GM10266 (cell line): ENCODE data around the gene DOLPP1.

ENCODE experiments used
- DNase-seq: peaks from one replicate; pipeline ENCODE4 v3.0.0; 2012; ENCODE audit errors: extremely low spot score
- TF ChIP-seq, protein P1 (sequence below): IDR thresholded peaks from 2 replicates; pipeline ENCODE4 v1.5.1; 2012; ENCODE audit warnings: mild to moderate bottlenecking, low read depth; ENCODE audit not compliant: control insufficient read depth, insufficient read depth; ENCODE audit errors: missing control alignments

DOLPP1 gene

DNA sequence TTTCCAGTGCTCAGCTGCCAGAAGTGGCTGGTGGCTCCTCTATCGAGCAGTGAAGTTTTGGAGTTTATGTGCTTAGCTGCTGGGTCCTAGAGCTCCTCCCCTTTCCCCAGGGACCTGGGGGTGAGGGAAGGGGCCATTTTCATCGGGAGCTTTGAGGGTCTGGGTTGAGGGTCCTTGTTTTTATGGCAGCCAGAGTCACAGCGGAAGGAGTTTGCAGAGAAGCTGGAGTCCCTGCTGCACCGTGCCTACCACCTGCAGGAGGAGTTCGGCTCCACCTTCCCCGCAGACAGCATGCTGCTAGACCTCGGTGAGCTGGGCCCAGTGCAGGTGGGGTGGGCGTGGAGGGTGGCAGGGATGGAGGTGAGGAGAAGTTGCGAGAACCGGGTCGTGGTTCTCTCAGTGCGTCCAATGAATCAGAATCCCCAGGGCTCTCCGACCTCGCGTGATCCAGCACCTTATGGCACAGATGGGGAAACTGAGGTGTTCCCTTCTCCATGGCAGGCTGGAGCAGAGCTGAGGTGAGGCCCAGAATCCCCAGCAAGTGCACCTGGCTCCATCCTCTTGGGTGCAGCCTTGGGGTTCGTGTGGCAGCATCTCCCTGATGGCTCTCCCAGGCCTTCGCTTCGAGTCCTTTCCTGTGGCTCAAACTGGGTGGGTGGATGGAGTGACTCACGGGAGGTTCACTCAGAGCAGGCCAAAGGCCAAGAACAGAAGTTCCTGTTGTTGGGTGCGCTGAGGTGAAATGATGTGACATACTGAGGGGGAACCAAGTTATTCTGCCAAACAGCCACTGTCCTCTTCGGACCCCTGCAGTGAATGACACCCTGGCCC is 21.7 kb upstream of the DOLPP1 start:
- no peak for DNase-seq
- TF ChIP-seq, protein P1, sequence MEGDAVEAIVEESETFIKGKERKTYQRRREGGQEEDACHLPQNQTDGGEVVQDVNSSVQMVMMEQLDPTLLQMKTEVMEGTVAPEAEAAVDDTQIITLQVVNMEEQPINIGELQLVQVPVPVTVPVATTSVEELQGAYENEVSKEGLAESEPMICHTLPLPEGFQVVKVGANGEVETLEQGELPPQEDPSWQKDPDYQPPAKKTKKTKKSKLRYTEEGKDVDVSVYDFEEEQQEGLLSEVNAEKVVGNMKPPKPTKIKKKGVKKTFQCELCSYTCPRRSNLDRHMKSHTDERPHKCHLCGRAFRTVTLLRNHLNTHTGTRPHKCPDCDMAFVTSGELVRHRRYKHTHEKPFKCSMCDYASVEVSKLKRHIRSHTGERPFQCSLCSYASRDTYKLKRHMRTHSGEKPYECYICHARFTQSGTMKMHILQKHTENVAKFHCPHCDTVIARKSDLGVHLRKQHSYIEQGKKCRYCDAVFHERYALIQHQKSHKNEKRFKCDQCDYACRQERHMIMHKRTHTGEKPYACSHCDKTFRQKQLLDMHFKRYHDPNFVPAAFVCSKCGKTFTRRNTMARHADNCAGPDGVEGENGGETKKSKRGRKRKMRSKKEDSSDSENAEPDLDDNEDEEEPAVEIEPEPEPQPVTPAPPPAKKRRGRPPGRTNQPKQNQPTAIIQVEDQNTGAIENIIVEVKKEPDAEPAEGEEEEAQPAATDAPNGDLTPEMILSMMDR = no peak

DNA sequence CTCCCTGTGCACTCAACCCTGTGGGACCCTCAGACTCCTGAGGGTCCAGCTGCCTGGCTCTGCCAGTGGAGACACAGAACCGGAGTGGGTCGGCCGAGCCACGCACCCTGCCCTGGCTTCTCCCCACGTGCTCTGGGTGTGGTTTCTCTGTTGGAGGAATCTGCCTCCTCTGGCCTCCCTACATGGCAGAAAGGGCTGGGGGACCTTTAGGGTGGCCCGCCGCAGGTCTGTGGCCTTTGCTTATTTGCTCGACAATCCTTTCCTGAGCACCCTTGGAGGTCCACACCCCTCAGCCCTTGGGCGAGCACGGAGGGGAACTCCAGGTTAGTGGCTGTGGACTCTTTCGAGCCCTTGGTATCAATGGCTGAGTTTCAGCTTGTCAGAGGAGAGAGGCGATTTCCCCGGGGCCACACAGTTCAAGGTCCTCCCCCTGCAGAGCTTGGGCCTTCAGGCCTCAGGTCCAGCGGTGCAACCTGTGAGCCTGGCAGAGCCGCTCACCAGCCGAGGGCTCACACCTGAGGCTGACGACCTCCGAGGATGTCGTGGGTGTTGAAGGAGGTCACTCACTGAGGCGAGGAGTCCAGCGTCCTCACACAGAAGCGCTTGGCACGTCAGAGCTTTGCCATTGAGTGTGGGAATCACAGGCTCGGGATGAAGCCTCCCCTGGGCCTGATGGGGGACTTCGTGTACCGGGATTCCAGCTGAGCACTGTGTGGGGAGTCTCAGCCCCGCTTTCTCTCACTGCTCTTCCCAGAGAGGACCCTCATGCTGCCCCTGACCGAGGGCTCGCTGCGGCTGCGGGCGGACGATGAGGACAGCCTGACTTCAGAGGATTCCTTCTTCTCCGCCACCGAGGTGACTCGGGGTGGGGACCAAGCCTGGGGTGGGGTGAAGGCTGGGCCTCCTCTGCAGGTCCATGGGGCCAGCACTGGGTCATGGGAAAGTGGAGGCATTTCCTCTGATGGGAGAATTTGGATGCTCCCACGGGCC is 20.8 kb upstream of the DOLPP1 start:
- TF ChIP-seq, protein P1 = no peak
- DNase-seq = no peak

DNA sequence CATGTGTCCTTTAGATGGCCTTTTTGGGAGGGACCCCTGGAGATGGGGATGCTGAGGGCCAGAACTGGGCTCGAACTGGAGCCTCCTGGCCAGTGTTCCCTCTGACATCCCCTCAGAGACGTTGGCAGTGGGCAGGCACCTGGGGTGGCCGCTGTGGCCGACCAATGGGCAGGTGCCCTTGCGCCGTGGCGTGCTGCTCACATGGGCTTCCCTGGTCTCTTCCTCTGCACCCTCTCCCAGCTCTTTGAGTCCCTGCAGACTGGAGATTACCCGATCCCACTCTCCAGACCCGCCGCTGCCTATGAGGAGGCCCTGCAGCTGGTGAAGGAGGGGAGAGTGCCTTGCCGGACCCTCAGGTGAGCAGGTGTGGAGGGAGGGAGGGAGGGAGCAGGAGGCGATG is 19.9 kb upstream of the DOLPP1 start:
- DNase-seq = no peak
- TF ChIP-seq, protein P1 = no peak

DNA sequence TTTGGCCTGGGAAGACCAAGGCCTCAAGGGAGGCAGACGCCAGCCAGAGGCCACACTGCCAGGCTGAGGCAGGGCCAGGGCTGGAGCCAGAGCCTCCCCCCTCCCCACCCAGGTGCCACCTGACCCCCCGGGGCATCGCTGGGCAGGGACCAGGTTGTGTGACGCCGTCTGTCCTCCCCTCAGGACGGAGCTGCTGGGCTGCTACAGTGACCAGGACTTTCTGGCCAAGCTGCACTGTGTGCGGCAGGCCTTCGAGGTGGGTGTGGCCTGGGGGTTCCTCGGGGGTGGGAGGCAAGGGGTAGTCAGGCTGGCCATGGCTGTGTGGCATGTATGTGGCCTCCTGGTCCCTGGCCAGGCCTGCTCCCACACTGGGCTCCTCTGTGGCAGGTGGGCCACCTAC is 17.9 kb upstream of the DOLPP1 start:
- TF ChIP-seq, protein P1 = no peak
- no peak for DNase-seq

DNA sequence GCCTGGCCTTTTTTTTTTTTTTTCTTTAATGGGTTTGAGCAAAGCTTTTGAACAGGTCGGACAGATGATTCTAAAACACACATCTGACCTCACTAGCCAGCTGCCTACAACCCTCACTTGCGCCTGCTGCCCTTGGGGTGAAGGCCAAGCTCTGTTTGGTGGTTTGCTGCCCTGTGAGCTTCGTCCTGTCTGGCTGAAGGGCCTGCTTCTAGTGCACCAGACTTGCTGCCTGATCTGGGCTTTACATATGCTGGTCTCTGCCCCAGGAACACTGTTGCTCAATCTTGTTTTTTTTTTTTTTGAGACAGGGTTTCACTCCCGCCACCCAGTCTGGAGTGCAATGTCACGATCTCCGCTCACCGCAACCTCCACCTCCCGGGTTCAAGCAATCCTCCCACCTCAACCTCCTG is 16.4 kb upstream of the DOLPP1 start:
- TF ChIP-seq, protein P1 = no peak
- DNase-seq = no peak

DNA sequence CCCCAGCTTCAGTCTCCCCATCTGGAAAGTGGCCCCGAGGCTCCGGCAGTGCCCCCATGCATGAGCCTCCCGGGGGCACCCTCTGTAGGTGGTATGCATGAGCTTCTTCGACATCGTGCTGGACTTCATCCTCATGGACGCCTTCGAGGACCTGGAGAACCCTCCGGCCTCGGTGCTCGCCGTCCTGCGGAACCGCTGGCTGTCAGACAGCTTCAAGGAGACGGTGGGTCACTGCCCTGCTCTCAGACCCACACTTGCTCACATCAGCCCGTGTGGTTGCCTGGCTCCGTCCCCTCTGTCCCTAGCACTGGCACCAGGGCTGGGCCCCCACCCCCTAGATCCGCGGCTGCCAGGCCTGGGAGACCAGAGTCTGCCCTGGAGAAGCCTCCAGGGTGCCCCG is 12.8 kb upstream of the DOLPP1 start:
- no peak for DNase-seq
- TF ChIP-seq, protein P1 = no peak
